ENCODE results near the gene TRAPPC3L. TPM values are rescaled to one million over a fixed set of nuclear protein-coding genes. Genes with fewer than 3 reads are reported as not detected.

The TRAPPC3L gene
- total and polyA plus RNA-seq, 2 of the 13 experiments (the other 11 are each of a cell fraction or from before 2014, with no cell fraction given) = not detected

GRCh38 chr6:116475141-116475540, 70.3 kb downstream of the TRAPPC3L start (continued):
- TF ChIP-seq HNF1A (IDR thresholded peaks at IDR 0.05; ENCODE audit: low read depth) = no peak
- TF ChIP-seq HNF1A (CRISPR knock-in tag; IDR thresholded peaks at IDR 0.05; ENCODE audit: borderline replicate concordance) = no peak
- no peak for TF ChIP-seq EED (CRISPR knock-in tag; IDR thresholded peaks at IDR 0.05)
- no peak for TF ChIP-seq NR2C2 (CRISPR knock-in tag; IDR thresholded peaks at IDR 0.05; ENCODE audit: borderline replicate concordance)
- no peak for TF ChIP-seq ZNF761 (CRISPR knock-in tag; conservative IDR thresholded peaks at IDR 0.05)
- TF ChIP-seq HNF4G (IDR thresholded peaks at IDR 0.05; ENCODE audit: borderline replicate concordance, low read depth, low read length) = no peak
- TF ChIP-seq HNF4G (CRISPR knock-in tag; IDR thresholded peaks at IDR 0.05; ENCODE audit: borderline replicate concordance, low read depth) = no peak
- TF ChIP-seq SNRNP70 (IDR thresholded peaks at IDR 0.05; ENCODE audit: low read depth, low read length) = no peak

GRCh38 chr6:116472706-116473105, 72.8 kb downstream of the TRAPPC3L start:
- Histone ChIP-seq H2AFZ (ENCODE audit: low read length) (no peak overlapping the region), H3K4me2 (ENCODE audit: low read depth, low read length) (no peak overlapping the region), H3K27ac (ENCODE audit: extremely low read length, insufficient read depth, low read length) (no peak overlapping the region), H3K4me3 (replicated peaks in 1 of 3; ENCODE audit: insufficient read depth in 1 of 3, low read depth in 2 of 3, low read length in 3 of 3) (no peak overlapping the region), H3K9me3 (ENCODE audit: low read length) (no peaks in the 10 kb centered on the region), H3K36me3 (replicated peaks in 1 of 2; ENCODE audit: control insufficient read depth in 1 of 2, insufficient read depth in 2 of 2, low read length in 2 of 2) (no peaks in the 10 kb centered on the region), H3K27me3 (ENCODE audit: control insufficient read depth in 1 of 2, insufficient read depth in 2 of 2, low read length in 2 of 2) (no peaks in the 10 kb centered on the region), H3K4me1 (ENCODE audit: insufficient read depth, low read length) (peaks cover 9% of the 10 kb centered on the region), H3K9ac (ENCODE audit: insufficient read depth, low read depth, low read length) (no peak overlapping the region), H4K20me1 (ENCODE audit: insufficient read depth, low read length) (no peaks in the 10 kb centered on the region), H3K79me2 (ENCODE audit: insufficient read depth, low read length) (no peaks in the 10 kb centered on the region)
- no peak for FAIRE-seq
- BruUV-seq (replicated peaks) = no TSS peak
- CTCF ChIA-PET (ENCODE audit: low intra/inter-chr PET ratio, low total read pairs) = no interaction called here
- no peak for DNase-seq (ENCODE audit: low spot score)
- no peak for ATAC-seq
- in situ Hi-C loops (cut with HindIII; ENCODE audit: extremely low pct_ligation_motif_present, low pct_unique_long_range_greater_than_20kb) = no loop called here
- intact Hi-C loops (cut with micrococcal nuclease; ENCODE audit: unreplicated experiment) = no loop called here
- 16% methylated on average over 3 of the region's 3 CpGs for WGBS (ENCODE audit: low lambda C conversion rate)
- POLR2A ChIA-PET = no interaction called here
- TF ChIP-seq SAP130 (CRISPR knock-in tag; IDR thresholded peaks at IDR 0.05; ENCODE audit: low read depth) (no peak), HNF4A (CRISPR knock-in tag; IDR thresholded peaks at IDR 0.05) (no peak), ETS1 (CRISPR knock-in tag; IDR thresholded peaks at IDR 0.05) (no peak), U2AF1 (optimal IDR thresholded peaks at IDR 0.05; ENCODE audit: low read depth, low read length) (no peak), LCORL (IDR thresholded peaks at IDR 0.05) (no peak), LCORL (CRISPR knock-in tag; IDR thresholded peaks at IDR 0.05) (no peak), ZNF556 (CRISPR knock-in tag; IDR thresholded peaks at IDR 0.05; ENCODE audit: borderline replicate concordance) (no peak), ZBTB39 (CRISPR knock-in tag; IDR thresholded peaks at IDR 0.05) (no peak), RFXANK (CRISPR knock-in tag; IDR thresholded peaks at IDR 0.05) (no peak), YEATS2 (CRISPR knock-in tag; IDR thresholded peaks at IDR 0.05; ENCODE audit: borderline replicate concordance) (no peak), ONECUT2 (CRISPR knock-in tag; IDR thresholded peaks at IDR 0.05) (no peak)

All from HepG2 (cell line).